Activated CD4-positive, alpha-beta T cell treated with anti-CD3 and anti-CD28 coated beads, Interleukin-10, Interleukin-2, amounts not matched to agents 100 ng/mL and 50 ng/mL, durations not matched to agents 16 hours and 8 hours (primary cell): ENCODE measurements around the gene TOB1.
"Not testable (repeated sequence)": the region's sequence is repeated elsewhere in the genome, so short reads cannot be mapped to it uniquely, and the experiment has no call there.

ENCODE experiments used
- DNase-seq: peaks from one replicate; pipeline ENCODE4 v3.0.0-alpha.2; 2020

TOB1 gene

GRCh38 chr17:50898369-50899004 is 32.3 kb upstream of the TOB1 start:
- no peak for DNase-seq

DNA sequence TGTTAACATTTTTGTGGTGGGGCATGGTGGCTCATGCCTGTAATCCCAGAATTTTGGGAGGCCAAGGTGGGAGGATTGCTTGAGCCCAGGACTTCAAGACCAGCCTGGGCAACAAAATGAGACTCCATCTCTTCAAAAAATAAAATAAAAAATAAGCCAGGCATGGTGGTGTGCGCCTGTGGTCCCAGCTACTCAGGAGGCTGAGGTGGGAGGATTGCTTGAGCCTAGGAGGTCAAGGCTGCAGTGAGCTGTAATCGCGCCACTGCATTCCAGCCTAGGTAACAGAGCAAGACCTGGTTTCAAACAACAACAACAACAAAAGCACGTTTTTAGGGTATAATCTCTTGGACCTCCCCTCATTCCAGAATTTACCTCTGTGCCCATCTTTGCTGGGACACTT is 28.4 kb upstream of the TOB1 start:
- DNase-seq = not testable (repeated sequence)

DNA sequence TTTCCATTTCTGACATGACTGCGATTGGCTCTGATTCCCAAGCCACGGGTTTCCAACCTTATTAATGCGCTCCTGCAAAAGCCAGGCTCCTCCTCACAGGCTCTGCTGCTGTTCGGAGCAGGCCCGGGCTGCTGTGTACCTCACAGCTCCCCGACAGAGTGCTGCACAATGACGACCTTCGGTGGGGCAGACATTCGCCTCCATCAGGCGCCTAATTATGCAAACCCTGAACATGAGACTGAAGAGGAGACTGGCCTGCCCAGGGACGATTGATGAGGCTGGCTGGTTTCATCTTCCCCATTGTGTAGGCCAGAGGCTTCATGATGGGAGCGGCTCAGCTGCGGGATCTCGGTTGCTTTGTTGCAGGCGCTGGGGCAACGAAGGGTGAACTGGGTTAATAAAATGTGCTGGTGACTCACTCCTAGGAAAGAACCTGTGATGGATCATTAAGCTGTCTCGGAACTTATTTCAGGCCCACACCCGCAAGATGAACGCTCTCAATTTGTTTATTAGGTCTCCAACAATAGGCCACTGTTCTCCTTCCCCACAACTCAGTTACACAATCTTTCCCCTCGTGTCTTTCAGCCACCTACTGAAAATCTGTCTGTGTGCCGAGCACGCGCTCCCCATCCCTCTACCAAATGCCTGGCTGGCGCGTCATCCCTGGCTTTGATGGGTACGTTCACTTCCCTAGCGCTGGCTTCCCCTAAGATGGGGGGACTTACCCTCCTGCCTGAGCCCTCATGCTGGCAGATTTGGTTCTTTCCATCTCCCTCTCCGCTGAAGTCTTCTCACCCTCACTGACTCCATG is 27.2 kb upstream of the TOB1 start:
- no peak for DNase-seq

GRCh38 chr17:50892101-50892776 is 26.1 kb upstream of the TOB1 start:
- no peak for DNase-seq

GRCh38 chr17:50891577-50891989 is 25.4 kb upstream of the TOB1 start:
- DNase-seq = no peak

DNA sequence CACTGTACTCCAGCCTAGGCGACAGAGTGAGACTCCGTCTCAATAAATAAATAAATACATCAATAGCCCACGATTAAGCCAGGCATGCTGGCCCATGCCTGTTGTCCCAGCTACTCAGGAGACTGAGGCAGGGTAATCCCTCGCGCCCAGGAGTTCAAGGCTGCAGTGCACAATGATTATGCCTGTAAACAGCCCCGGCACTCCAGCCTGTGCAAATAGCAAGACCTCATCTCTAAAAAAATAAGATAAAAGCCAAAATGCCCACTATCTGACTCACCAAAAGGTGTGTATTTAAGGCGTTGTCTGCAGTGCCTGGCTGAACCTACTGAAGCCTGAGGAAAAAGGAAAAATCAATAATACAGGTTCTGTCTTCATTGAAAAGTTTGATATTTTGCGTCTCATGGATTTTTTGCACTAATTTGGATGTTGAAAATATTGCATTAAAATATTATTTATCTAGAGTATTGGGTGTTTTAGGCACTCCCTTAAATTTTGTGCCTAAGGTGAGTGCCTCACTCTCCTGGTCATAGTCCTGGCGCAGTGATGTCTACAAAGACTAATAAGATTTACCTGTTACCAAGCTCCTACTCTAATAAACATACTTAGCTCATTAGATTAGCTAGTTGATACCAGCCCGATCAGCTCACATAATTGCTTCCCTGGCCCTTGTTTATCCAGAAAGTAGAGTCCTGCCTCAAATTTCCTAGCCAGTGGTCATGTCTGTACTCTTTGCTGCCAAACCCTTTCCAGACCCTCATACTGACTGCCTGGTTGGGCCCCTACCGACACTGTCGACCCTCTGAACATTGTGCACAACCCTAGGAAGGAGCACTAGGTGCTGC is 24.7 kb upstream of the TOB1 start:
- no peak for DNase-seq

- no peak for DNase-seq
Observed at GRCh38 chr17:50889528-50890118, 23.5 kb upstream of the TOB1 start.

DNA sequence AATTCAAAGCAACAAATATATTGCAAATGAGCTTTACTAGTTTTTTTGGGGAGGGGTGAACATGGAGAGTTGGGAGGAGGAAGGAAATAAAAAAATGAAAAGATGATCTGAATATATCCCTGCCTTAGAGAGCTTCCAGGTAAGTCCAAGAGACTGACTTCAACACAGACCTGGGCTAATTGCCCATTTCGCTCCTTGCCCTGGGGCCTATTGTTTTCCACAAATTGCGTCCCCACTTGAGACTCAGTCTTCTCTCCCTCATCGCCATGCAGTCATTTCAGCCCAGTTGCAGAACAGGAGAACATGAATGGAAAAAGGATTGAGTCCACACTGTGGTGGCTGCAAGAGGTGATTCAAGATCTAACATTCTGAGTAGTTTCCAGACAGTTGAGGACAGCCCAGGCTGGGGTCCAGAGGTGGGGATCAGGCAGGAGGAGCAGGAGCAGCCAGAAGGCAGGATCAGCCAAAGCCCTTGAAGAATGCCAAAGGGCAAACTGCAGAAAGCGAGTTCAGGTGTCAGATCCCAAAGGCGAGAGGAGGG is 21.6 kb upstream of the TOB1 start:
- DNase-seq = no peak

GRCh38 chr17:50884439-50885311 is 18.5 kb upstream of the TOB1 start:
- no peak for DNase-seq

- no peak for DNase-seq
Observed at GRCh38 chr17:50883850-50884438, 17.8 kb upstream of the TOB1 start.

GRCh38 chr17:50882851-50883250 is 16.7 kb upstream of the TOB1 start:
- no peak for DNase-seq

- DNase-seq = no peak
Observed at GRCh38 chr17:50881182-50881581, 15.0 kb upstream of the TOB1 start.

- no peak for DNase-seq
Observed at GRCh38 chr17:50879086-50879485, 12.9 kb upstream of the TOB1 start.

DNA sequence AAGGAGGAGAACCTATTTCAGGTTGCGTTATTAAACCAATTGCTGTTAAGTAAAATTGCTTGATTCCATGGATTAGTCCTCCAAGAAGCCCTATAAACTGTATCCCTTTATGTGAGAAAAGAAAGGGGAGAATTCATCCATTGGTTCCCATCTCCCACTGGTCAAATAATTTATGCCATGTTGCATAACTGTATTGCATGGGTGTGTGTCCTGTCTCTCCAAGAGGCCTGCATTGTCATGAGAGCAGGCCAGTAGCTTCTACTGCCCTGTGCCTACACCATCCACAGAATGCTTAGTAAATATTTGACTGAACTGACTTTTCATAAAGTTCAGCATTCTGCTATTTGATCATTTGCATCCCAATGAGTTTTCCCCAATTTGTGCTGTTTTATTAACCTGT is 11.7 kb upstream of the TOB1 start:
- no peak for DNase-seq

DNA sequence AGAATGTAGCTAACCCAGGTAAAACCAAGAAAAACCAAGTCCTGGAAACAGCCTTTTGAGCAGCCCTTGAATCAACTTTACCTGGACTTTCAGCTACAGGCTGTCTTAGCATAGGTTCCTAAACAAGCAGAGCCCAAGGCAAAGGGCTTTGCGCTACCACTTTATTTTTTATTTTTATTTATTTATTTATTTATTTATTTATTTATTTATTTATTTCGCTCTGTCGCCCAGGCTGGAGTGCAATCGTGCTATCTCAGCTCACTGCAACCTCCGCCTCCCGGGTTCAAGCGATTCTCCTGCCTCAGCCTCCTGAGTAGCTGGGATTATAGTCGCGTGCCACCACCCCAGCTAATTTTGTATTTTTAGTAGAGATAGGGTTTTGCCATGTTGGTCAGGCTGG is 10.9 kb upstream of the TOB1 start:
- not testable (repeated sequence) for DNase-seq

- DNase-seq = no peak
Observed at GRCh38 chr17:50875074-50875473, 8.9 kb upstream of the TOB1 start.

GRCh38 chr17:50872710-50873424 is 6.7 kb upstream of the TOB1 start:
- peak; percentile 77 for DNase-seq

DNA sequence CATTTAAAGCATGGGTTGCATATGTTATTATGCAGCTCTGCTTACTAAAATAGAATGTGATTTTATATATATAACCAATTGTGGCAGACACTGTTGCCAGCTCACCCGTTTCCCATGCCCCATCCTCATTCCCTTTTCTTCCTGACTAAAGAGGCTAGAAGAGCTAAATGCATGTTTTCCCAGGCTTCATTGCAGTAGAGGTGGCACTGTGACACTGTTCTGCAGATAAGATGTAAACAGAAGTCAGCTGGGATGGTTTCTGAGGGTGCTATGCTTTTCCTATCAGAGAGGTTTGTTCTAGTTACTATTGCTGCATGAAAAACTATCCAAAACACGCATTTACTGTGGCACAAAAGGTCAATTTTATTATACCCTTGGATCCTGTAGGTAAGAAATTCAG is 5.7 kb upstream of the TOB1 start:
- DNase-seq = no peak

DNA sequence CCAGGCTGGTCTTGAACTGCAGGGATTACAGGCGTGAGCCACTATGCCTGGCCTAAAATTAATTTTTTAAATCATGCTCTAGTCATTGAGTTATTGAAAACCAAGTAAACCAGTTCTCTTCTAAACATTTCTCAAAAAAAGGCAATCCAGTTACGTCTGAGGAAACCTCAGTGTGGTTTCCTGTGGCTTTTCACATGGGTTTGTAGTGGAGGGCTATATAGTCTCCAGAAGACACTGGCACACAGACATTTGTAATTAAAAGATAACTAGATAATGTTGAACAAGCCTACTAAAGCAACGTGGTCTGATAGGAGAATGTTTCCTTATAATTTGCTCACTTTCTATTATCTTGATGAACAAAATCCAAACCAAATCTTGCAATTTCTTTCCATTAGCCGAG is 5.2 kb upstream of the TOB1 start:
- DNase-seq = peak; percentile 76

DNA sequence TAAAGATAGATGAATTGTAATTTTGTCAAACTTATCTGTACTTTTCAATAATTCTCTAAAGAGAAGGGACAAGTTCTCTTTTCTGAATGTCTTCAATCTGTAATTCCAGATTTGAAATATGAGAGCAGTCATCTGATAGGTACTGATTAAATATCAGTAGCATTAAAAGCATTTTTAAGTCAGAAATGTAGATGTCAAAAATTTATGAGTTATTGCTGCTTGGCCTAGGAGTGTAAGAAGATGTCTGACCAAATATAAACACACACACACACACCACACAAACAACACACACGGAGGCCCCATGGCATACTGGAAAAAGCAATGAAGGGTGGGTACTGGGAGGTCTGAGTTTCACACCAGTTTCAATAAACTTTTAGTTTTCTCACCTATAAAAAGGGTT is 2.4 kb upstream of the TOB1 start:
- no peak for DNase-seq

DNA sequence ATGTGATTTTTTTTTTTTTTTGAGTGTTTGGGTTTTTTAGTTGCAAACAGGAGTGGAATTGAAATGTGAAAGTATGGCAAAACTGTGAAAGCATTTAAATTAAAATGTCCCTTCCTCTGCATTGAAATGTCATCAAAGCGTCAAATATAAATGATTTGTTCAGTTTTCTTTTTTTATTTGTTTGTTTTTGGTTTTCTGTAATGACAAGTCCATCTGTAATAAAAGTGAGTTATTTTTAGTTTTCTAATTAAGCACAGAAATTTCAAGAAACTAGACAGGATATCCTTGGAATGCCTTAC is 1.9 kb upstream of the TOB1 start:
- no peak for DNase-seq
